Esophagus squamous epithelium (tissue), 4 donors: ENCODE measurements around the gene TAB2.

Source experiments
- CTCF ChIP-seq, 6 experiments: fragments of 450-650 bp in 4 of 6; fragments of 200-600 bp in 2 of 6; sonication (generic) in 2 of 6; IDR thresholded peaks; one replicate each; pipeline ENCODE4 v1.5.1; 2016 to 2019; ENCODE audit warnings: antibody characterized with exemption in 6 of 6, mild to moderate bottlenecking in 4 of 6, moderate library complexity in 4 of 6
- POLR2A ChIP-seq, 4 donors: fragments of 450-650 bp; IDR thresholded peaks; one replicate each; pipeline ENCODE4 v1.6.1; 2017; ENCODE audit warnings: antibody characterized with exemption in 4 of 4, mild to moderate bottlenecking in 4 of 4, moderate library complexity in 3 of 4

DNA sequence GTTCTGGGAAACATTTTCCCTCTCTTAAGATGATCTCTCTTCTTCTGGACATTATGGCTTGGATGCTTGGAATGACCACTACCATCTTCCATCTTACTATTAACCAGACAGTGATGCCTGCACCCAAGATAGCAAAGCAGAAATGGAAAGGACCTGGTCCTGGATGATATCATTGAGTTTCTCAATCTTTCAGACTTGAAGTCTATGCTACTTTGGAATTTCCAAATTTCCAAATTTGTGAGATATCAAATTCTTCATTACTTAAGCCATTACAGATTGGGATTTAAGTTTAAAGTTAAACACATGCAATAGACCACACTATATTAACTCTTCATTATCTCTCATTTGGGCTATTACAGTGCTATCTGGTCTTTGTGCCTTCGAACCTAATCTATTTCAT is 3.7 kb upstream of the TAB2 start:
- TF ChIP-seq CTCF (IDR thresholded peaks at IDR 0.05) (no peak), POLR2A (IDR thresholded peaks at IDR 0.05) (no peak)
